ENCODE results near the gene ANAPC7.
"Not testable (repeated sequence)": the region's sequence is repeated elsewhere in the genome, so short reads cannot be mapped to it uniquely, and the experiment has no call there.

Gene ANAPC7

GRCh38 chr12:110403146-110403975 is at the start of gene ANAPC7:
TSS of gene ANAPC7 (minus strand) at chr12:110403708. CDS start at chr12:110403627, 81 bp downstream.
- DNase-seq (ENCODE audit: low spot score) (peak; percentile 72), FAIRE-seq (no peak)

GRCh38 chr12:110451263-110451662 is 47.8 kb upstream of the ANAPC7 start:
- DNase-seq (ENCODE audit: low spot score), result no peak
- no peak for FAIRE-seq

DNA sequence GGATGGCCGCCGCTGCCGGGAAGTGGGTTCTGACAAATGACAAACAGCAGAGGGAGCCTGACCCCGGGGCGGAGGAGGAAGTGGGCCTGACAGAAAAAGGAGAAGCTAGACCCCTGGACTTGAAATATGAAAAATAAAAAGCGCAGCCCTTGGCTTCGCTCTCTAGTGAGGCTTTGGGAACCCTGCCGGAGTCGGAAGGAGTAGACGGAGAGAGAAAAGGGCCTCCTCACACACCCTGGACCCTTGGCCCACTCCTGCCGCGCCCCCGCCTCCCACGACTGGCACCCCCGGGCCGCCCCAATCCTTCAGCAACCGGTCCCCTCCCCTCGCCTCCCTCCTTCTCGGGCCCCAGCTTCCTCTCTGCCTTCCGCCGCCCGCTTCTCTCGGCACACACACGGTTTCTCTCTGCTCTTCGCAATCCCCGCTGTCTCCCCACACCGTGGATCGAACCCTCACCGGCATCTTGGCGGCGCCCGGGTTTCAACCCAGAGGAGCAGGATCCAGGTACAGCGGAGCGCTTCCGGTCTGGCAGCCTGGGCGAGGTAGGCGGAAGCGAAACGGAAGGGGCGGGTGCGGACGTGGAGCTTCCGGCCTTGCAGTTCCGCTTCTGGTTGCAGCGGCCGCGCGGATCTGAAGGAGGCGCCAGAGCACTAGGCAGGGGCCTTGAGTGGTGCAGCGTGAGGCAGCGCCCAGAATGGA is 46.4 kb upstream of the ANAPC7 start, which contains the start of gene ARPC3:
Gene ARPC3, minus strand, starts transcription at position 539 of the 699 bp plus-strand sequence. Its CDS starts 77 bp downstream, at position 462.
- DNase-seq (ENCODE audit: low spot score) (peak; percentile 99), FAIRE-seq (peak; percentile 50)

DNA sequence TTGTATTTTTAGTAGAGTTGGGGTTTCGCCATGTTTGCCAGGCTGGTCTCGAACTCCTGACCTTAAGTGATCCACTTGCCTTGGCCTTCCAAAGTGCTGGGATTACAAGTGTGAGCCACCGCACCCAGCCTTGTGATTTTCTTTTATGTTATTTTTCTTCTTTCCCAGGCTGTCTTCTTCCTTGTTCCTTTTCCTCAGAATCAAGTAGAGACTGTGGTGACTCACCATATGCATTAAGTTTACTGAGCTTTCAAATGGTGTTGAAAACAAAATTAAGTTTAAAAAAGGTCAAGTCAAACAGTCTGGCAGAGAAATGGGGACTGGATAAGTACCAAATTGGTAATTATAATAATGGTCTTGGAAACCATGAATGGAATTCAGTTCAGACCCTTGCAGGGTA is 40.9 kb upstream of the ANAPC7 start:
- FAIRE-seq, result no peak

GRCh38 chr12:110436231-110436630 is 32.7 kb upstream of the ANAPC7 start:
- no peak for DNase-seq (ENCODE audit: low spot score)

More for the DNA sequence above, 40.9 kb upstream of the ANAPC7 start:
- no peak for DNase-seq (ENCODE audit: low spot score)

DNA sequence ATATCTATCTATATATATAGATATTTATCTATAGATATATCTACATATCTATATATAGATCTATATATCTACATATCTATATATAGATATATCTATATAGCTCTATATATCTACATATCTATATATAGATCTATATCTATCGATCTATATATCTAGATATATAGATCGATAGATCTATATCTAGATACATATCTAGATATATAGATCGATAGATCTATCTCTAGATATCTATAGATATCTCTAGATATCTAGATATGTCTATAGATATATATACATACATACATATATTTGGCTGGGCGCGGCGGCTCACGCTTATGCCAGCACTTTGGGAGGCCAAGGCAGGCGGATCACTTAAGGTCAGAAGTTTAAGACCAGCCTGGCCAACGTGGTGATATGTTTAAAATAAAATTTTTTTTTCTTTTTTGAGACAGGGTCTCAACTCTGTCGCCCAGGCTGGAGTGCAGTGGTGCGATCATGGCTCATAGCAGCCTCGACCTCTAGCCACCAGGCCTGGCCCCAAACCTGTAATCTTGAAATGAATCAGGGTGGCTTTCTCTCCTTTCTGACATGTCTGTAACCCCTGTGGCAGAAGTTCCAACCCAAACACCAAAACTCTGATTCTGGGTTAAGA is 28.6 kb upstream of the ANAPC7 start:
- peak; percentile 48 for FAIRE-seq
- no peak for DNase-seq (ENCODE audit: low spot score)

More at GRCh38 chr12:110436231-110436630, 32.7 kb upstream of the ANAPC7 start:
- FAIRE-seq, result no peak

GRCh38 chr12:110429676-110430075 is 26.2 kb upstream of the ANAPC7 start:
- FAIRE-seq; DNase-seq (ENCODE audit: low spot score): not testable (repeated sequence)

DNA sequence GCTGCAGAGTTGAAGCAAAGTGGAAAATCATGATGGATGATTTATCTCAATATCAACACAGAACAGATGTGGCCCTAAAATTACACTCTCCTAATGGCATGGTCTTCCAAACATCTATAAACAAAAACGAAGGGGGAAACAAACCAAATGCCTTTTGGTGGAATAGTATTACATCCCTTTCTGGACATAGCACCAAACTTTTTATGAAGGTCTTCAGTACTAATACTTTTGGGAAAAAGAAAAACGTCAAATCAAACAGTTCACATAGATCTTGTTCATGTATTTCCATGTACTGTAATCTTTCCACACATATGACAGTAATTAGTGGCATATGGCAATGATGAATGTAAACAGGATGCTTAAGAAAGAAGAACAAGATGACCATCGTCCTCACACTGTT is 22.9 kb upstream of the ANAPC7 start:
- FAIRE-seq, result no peak

DNA sequence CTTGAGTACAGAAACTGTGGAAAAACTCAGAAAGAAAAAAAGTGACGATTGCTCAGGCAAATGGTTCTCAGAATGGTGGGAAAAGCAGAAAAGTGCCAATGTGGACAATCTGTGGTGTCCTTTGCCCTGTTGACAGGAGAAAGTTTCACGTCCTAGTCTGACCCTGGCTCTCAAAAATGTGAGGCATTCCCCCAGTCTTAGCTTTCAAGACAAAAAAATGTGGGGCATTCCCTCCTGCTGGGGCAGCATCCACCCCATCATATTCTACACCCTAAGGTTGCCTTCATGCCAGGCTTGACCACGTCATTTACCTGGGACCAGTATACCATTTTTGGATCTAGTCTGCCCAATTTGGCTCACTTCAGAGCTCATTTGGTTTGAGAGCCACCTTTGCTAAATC is 20.7 kb upstream of the ANAPC7 start:
- no peak for DNase-seq (ENCODE audit: low spot score)
- no peak for FAIRE-seq

More for the DNA sequence above, 22.9 kb upstream of the ANAPC7 start:
- DNase-seq (ENCODE audit: low spot score), result no peak

DNA sequence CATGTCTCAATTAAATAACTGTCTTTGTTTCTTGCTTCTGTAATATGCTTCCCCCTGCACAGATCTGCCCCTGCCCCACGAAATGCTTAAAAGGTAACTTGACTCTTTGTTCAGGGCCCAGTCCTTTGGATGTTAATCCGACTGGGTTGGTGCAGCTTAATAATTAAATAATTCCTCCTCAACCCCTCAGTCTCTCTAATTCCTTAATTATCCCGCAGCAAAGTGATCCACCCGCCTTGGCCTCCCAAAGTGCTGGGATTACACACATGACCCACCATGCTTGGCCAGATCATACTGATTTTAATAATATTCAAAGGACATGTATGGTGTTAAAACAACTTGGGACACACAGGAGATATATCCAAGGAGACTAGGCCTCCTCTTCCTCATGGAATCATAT is 18.2 kb upstream of the ANAPC7 start:
- no peak for FAIRE-seq
- DNase-seq (ENCODE audit: low spot score), result no peak

DNA sequence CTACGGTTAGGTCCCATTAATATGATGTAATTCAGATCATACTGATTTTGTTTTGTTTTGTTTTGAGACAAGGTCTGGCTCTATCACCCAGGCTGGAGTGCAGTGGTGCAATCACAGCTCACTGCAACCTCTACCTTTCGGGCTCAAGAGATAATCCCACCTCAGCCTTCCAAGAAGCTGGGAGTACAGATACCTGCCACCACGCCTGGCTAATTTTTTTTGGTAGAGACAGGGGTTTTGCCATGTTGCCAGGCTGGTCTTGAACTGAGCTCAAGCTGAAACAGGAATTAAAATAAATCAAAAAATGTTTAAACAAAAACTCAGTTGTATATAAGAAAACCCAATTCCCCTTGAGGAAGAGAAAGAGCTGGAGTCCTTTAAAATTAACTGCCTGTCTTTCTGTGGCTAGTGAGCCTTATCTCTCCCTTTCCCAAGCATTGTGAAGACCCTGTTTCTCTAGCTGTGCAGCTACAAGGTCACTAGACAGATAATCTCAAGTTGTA is 17.7 kb upstream of the ANAPC7 start:
- DNase-seq (ENCODE audit: low spot score), result no peak

DNA sequence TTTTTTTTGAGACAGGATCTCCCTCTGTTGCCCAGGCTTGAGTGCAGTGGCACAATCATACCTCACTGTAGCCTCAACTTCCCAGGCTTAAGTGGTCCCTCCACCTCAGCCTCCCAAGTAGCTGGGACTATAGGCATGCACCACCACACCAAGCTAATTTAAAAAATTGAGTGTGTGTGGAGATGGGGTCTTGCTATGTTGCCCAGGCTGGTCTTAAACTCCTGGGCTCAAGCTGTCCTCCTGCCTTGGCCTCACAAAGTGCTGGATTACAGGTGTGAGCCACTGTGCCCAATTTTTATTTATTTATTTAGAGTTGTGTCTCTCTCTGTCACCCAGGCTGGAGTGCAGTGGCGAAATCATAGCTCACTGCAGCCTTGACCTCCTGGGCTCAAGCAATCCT is 17.1 kb upstream of the ANAPC7 start:
- FAIRE-seq; DNase-seq (ENCODE audit: low spot score): not testable (repeated sequence)

More for the DNA sequence above, 17.7 kb upstream of the ANAPC7 start:
- FAIRE-seq, result no peak

DNA sequence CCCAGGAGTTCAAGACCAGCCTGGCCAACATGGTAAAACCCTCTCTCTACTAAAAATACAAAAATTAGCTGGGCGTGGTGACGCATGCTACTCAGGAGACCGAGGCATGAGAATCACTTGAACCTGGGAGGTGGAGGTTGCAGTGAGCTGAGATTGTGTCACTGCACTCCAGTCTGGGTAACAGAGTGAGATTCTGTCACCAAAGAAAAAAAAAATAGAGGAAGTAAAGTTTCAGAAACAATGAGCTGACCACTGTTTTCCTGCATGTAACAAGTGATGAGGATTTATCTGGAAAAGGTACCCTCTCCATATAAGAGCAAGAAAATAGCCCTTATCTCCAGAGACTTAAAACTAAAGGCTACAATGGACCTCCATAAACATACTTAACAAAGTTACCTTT is 13.6 kb upstream of the ANAPC7 start:
- FAIRE-seq; DNase-seq (ENCODE audit: low spot score): not testable (repeated sequence)

DNA sequence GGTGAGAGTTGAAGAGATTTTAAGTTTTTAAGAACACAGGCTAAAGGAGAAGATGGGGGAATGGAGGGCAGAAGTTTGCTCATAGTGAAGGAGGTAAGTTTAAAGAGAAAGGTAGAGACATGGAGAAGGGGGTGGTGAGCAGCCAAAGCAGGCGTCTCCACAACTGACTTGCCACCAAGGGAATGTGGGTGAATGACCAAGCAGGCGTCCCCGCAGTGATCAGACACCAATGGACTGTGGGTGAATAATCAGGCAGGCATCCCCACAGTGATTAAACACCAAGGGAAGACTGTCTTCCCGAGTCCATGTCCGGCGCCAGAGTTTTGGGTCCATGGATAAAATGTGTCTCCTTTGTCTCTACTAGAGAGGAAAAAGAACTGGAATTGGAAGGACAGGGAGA is 6.6 kb upstream of the ANAPC7 start:
- FAIRE-seq; DNase-seq (ENCODE audit: low spot score): not testable (repeated sequence)

DNA sequence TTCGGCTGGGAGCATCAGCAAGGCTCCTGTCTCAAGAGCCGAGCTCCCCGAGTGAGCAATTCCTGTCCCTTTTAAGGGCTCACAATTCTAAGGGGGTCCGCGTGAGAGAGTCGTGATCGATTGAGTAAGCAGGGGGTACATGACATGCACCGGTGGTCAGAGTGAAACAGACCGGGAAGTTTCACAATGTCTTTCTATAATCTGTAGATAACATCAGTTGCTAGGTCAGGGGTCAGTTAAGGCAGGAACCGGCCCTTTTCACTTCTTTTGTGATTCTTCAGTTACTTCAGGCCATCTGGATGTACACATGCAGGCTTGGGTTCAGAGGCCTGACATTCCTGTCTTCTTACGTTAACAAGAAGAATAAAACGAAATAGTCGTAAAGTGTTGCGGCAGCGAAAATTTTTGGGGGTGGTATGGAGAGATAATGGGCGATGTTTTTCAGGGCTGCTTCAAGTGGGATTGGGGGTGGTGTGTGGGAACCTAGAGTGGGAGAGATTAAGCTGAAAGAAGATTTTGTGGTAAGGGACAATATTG is 1.7 kb upstream of the ANAPC7 start:
- not testable (repeated sequence) for DNase-seq (ENCODE audit: low spot score); FAIRE-seq

- no peak for FAIRE-seq
These were observed 621 bp upstream of the ANAPC7 start for GRCh38 chr12:110403976-110404682.

GRCh38 chr12:110382683-110383082 is 20.8 kb downstream of the ANAPC7 start:
- no peak for DNase-seq (ENCODE audit: low spot score)
- no peak for FAIRE-seq

More at GRCh38 chr12:110403976-110404682, 621 bp upstream of the ANAPC7 start:
- DNase-seq (ENCODE audit: low spot score), result peak; percentile 53

DNA sequence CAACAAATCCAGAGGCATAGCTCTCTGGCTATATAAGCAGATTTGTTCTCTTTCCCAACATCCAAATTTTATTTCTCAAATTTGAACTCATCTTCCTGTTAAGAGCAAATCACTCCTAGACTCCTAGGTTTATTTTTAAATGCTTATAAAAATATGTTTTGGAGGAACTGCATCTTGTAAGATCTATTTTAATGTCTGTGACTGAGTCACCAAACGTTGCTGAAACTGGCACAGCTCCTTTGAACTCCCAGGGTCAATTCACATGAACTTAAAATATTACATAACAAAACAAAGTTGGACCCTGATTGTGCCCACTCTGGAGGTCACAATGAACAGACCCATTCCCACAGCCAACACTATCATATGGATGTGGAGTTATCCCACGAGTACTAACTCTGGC is 23.9 kb downstream of the ANAPC7 start:
- no peak for DNase-seq (ENCODE audit: low spot score)
- FAIRE-seq, result no peak

- DNase-seq (ENCODE audit: low spot score), result no peak
- FAIRE-seq, result no peak
These were observed 24.3 kb downstream of the ANAPC7 start for GRCh38 chr12:110379197-110379596.

DNA sequence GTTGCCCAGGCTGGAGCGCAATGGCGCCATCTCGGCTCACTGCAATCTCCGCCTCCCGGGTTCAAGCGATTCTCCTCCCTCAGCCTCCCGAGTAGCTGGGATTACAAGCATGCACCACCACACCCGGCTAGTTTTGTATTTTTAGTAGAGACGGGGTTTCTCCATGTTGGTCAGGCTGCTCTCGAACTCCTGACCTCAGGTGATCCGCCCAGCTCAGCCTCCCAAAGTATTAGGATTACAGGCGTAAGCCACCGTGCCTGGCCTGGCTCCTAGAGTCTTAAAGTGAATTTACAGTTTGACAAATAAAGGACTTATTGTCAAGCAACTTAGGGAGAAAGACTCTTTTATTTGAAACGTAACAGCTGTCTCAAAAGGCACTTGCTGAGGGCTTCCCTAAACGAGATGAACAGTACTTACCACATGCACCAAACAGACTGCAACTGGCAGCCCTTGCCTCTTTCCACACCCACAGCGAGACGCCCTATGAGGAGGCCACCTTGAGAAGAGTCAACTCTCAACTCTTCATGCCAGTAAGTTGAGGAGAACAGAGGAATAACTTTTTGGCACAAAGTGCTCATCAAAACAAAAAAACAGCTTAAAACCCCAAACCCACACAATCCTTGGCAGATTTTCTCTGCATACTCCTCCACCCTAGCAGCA is 25.2 kb downstream of the ANAPC7 start:
- DNase-seq (ENCODE audit: low spot score); FAIRE-seq: not testable (repeated sequence)
